ENCODE measurements around the gene FAM111A. TPM values are rescaled to one million over a fixed set of nuclear protein-coding genes. Genes with fewer than 3 reads are reported as not detected.

The FAM111A gene
- total RNA-seq, 1 experiment from 2014 or later = 20.1 TPM

DNA sequence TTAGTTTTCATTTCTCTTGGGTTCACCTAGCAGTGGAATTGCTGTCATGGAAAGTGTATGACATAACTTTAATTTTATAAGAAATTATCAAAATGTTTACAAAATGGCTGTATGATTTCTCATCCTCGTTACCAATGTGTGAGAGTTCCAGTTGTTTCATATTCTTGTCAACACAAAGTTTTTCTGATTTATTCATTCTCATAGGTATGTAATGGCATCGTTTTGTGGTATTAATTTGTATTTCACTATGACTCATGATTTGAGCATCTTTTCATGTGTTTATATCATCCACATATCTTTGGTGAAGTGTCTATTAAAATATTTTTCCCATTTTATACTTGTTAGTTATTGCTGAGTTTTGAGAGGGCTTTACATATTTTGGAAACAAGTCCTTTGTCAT lies 30.2 kb upstream of the FAM111A start:
- Histone ChIP-seq H4K91ac (ENCODE audit: insufficient read length, low read depth, low read length) (no peak overlapping the region), H2BK5ac (ENCODE audit: insufficient read length, low read length) (no peak overlapping the region), H2AK5ac (ENCODE audit: insufficient read length, low read length) (no peak overlapping the region), H3K14ac (ENCODE audit: insufficient read depth, low read length) (no peak overlapping the region), H4K5ac (ENCODE audit: insufficient read length, low read depth, low read length) (no peak overlapping the region), H3T11ph (ENCODE audit: low read length) (no peak overlapping the region), H3K79me2 (ENCODE audit: insufficient read depth, low read length) (no peaks in the 10 kb centered on the region), H3K4ac (ENCODE audit: low read depth, low read length) (no peak overlapping the region), H3K4me1 (ENCODE audit: insufficient read depth, low read length) (peaks cover 4% of the 10 kb centered on the region; the same call in 1 of the 2 replicates), H2BK20ac (ENCODE audit: low read depth, low read length, poor library complexity, severe bottlenecking) (no peak overlapping the region), H3K9ac (ENCODE audit: extremely low read depth, insufficient read length, low read length) (no peak overlapping the region), H3K27ac (ENCODE audit: insufficient read length, low read depth, low read length) (no peak overlapping the region), H3K9me3 (ENCODE audit: control insufficient read depth, low read depth, low read length) (peaks cover 9% of the 10 kb centered on the region), H2BK120ac (ENCODE audit: low read depth, low read length, poor library complexity, severe bottlenecking) (no peak overlapping the region), H3K18ac (ENCODE audit: insufficient read length, low read depth, low read length) (no peak overlapping the region), H3K23ac (ENCODE audit: insufficient read length, low read depth, low read length) (no peak overlapping the region), H2BK15ac (ENCODE audit: low read depth, low read length) (no peak overlapping the region), H3K23me2 (ENCODE audit: insufficient read length, low read depth, low read length, poor library complexity, severe bottlenecking) (peaks cover 2% of the 10 kb centered on the region), H3K27me3 (ENCODE audit: insufficient read depth, low read length) (no peaks in the 10 kb centered on the region; the same call in 1 of the 2 replicates), H4K8ac (replicated peaks; ENCODE audit: insufficient read length, low read depth, low read length) (no peak overlapping the region), H3K56ac (ENCODE audit: insufficient read length, low read depth, low read length) (no peak overlapping the region), H3K4me2 (ENCODE audit: insufficient read depth, insufficient read length, low read length) (no peak overlapping the region), H2BK12ac (ENCODE audit: insufficient read length, low read depth, low read length) (no peak overlapping the region), H4K20me1 (ENCODE audit: control insufficient read depth, insufficient read depth, insufficient read length) (no peaks in the 10 kb centered on the region), H2AFZ (ENCODE audit: low read length) (no peak overlapping the region), H3K79me1 (ENCODE audit: insufficient read depth, low read depth, low read length, poor library complexity, severe bottlenecking) (no peaks in the 10 kb centered on the region)
- H3K4me3 Mint-ChIP-seq = no peak overlapping the region
- H3K27me3 Mint-ChIP-seq (ENCODE audit: low read depth) = peaks cover 13% of the 10 kb centered on the region
- no peak for DNase-seq
- H3K9me3 Mint-ChIP-seq = peaks cover 11 to 21% of the 10 kb centered on the region in 2 experiments
- no peak overlapping the region for H3K27ac Mint-ChIP-seq
- H3K36me3 Mint-ChIP-seq (ENCODE audit: insufficient read depth in 1 of 3, low read depth in 3 of 3) = peaks cover 69 to 81% (median 75%) of the 10 kb centered on the region in 3 experiments
- TF ChIP-seq, protein P1, sequence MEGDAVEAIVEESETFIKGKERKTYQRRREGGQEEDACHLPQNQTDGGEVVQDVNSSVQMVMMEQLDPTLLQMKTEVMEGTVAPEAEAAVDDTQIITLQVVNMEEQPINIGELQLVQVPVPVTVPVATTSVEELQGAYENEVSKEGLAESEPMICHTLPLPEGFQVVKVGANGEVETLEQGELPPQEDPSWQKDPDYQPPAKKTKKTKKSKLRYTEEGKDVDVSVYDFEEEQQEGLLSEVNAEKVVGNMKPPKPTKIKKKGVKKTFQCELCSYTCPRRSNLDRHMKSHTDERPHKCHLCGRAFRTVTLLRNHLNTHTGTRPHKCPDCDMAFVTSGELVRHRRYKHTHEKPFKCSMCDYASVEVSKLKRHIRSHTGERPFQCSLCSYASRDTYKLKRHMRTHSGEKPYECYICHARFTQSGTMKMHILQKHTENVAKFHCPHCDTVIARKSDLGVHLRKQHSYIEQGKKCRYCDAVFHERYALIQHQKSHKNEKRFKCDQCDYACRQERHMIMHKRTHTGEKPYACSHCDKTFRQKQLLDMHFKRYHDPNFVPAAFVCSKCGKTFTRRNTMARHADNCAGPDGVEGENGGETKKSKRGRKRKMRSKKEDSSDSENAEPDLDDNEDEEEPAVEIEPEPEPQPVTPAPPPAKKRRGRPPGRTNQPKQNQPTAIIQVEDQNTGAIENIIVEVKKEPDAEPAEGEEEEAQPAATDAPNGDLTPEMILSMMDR (conservative IDR thresholded peaks at IDR 0.05) = no peak
- H3K4me1 Mint-ChIP-seq = peaks cover 12% of the 10 kb centered on the region in 2 experiments
- no CpG with 5 or more reads among the region's 2 CpGs for WGBS (ENCODE audit: extremely low coverage, insufficient read length, low lambda C conversion rate)
